Mesodermal cell (in vitro differentiated cells): ENCODE data around the gene NECTIN4.
"Not testable (repeated sequence)": the region's sequence is repeated elsewhere in the genome, so short reads cannot be mapped to it uniquely, and the experiment has no call there.

Experiments
- H3K27ac ChIP-seq: 2 replicates; pipeline ENCODE4 v1.7.0; 2013; ENCODE audit warnings: mild to moderate bottlenecking, low read depth, low read length, moderate library complexity; ENCODE audit not compliant: severe bottlenecking
- H3K36me3 ChIP-seq: 2 replicates; pipeline ENCODE4 v1.7.1; 2013; ENCODE audit warnings: mild to moderate bottlenecking, low read length, moderate library complexity; ENCODE audit not compliant: control insufficient read depth, insufficient read depth
- H3K4me1 ChIP-seq: one replicate; pipeline ENCODE4 v1.7.1; 2013; ENCODE audit warnings: mild to moderate bottlenecking, low read length; ENCODE audit not compliant: insufficient read depth, control insufficient read depth, poor library complexity, severe bottlenecking
- H3K4me3 ChIP-seq: 2 replicates; pipeline ENCODE4 v1.7.0; 2013; ENCODE audit warnings: low read length, control low read depth, mild to moderate bottlenecking; ENCODE audit not compliant: insufficient read depth, poor library complexity, severe bottlenecking; ENCODE audit errors: extremely low read depth
- H3K9me3 ChIP-seq: 2 replicates; pipeline ENCODE4 v1.7.1; 2013; ENCODE audit warnings: mild to moderate bottlenecking, low read length, moderate library complexity; ENCODE audit not compliant: control insufficient read depth
- WGBS, 2 experiments: methylation state at CpG; one replicate each; pipeline ENCODE4 v1.1.5; 2013; ENCODE audit warnings: missing lambda C conversion rate in 2 of 2; ENCODE audit not compliant: insufficient coverage in 2 of 2; 5-methylcytosine and 5-hydroxymethylcytosine counted together

Gene NECTIN4

DNA sequence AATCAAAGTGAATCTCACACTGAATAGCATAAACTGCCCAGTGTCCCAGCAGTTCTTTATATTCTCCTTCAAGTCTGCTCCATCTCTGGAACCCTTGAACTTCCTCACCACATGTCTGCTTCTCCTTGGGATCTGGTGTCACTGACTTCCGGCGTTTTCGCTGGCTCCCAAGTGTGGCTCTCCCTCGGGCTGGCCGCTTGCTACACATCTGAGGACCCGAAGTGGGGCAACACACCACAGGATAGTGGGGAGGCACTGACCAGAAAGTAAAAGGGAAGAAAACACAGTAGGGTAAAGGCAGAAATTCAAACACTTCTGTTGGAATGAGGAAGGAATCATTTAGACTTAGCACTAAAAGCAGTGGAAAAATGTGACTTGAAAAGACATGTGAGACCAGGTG, 33.6 kb upstream of the NECTIN4 start:
- peaks cover 87% of the 10 kb centered on the region for H3K36me3 ChIP-seq
- WGBS, 2 experiments: 93 to 100% methylated on average over 3 to 5 of the region's 6 CpGs
- H3K27ac ChIP-seq: no peak overlapping the region
- no peaks in the 10 kb centered on the region for H3K9me3 ChIP-seq
- H3K4me1 ChIP-seq: peaks cover 15% of the 10 kb centered on the region
- H3K4me3 ChIP-seq: no peak overlapping the region

DNA sequence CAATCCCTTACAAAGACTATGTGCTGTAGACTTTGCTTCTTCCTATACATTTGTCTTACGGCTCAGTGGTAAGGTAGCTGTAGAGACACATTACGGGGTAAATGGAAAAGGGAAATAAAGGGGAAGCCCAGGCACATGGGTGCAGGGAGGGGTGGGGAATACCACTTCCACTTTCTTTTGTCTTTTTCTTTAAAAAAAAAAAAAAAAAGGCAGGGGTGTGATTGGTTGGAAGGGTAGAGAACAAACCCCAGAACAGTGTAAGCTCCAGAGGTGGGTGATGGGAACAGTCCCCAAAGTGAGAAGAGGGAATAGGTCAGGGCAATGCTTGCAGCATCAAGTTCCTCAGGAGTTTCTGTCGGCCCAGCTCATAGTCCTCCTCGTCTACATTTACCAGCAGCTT, 32.5 kb upstream of the NECTIN4 start:
- H3K36me3 ChIP-seq: peaks cover 76% of the 10 kb centered on the region

GRCh38 chr1:161121042-161121650, 31.8 kb upstream of the NECTIN4 start:
- Histone ChIP-seq H3K4me3 (no peak overlapping the region), H3K9me3 (no peaks in the 10 kb centered on the region), H3K4me1 (peaks cover 15% of the 10 kb centered on the region), H3K36me3 (peaks cover 73% of the 10 kb centered on the region), H3K27ac (no peak overlapping the region)
- WGBS, 2 experiments: 100% methylated on average over 1 of the region's 3 CpGs; no CpG with 5 or more reads in 1 of the 2 experiments

More for the DNA sequence above, 32.5 kb upstream of the NECTIN4 start:
- Histone ChIP-seq H3K4me1 (peaks cover 15% of the 10 kb centered on the region), H3K4me3 (no peak overlapping the region), H3K9me3 (no peaks in the 10 kb centered on the region), H3K27ac (no peak overlapping the region)
- WGBS, 2 experiments: 94 to 100% methylated on average over 2 of the region's 4 CpGs

- H3K36me3 ChIP-seq: peaks cover 69% of the 10 kb centered on the region
- peak overlapping the region; percentile 62 for H3K27ac ChIP-seq
- WGBS, 2 experiments: 77 to 86% methylated on average over 7 to 10 of the region's 10 CpGs
Measured at GRCh38 chr1:161119092-161119903, 29.9 kb upstream of the NECTIN4 start.

DNA sequence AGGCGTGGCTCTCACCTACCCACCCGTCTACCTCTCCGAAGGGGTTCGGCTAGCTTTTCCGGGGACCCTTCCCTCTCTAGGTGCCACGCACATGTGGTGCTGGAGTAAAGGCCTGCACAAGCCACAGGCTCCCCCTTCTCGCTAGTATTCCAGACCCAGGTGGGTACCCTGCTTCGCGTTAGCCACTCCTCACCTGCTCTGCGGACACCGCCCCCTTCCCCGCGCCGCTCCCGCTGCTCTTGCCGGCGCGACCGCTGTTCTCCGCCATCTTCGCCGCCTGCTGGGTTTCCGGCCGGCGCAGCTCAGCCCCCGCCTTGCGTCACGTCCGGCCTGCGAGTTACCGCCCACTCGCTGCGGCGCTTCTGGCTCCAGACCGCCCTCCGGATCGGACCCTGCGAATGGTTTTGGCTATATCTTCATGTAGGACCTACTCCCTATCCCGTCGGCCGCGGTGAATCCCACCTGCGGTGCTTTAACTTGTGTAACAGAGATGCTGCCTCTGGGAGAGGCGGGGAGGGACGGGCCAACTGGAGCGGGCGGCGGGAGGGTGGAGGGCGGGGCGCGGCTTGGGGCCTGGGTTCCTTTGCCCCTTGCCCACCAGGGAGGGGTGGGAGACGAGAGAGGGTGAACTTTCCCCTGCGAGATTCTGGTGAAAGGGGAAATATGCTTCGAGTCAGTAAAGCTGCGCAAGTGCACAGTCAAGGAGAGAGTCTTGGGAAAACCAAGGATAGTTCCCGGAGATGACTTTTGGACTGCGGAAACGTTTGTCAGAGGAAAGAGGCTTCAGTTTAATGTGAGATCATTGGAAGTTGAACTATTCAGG, 28.6 kb upstream of the NECTIN4 start, which contains the start of the genes NIT1 and PFDN2:
Gene NIT1, plus strand, starts transcription at position 347 of the 823 bp plus-strand sequence. Its CDS starts 72 bp downstream, at position 419.
Gene PFDN2, minus strand, starts transcription at position 279 of the 823 bp plus-strand sequence. Its CDS starts 11 bp downstream, at position 268.
- H3K4me1 ChIP-seq: peaks cover 22% of the 10 kb centered on the region
- peak within 1 kb of the TSS; percentile 100 for H3K4me3 ChIP-seq
- H3K36me3 ChIP-seq: peaks cover 63% of the 10 kb centered on the region
- H3K27ac ChIP-seq: peak within 1 kb of the TSS; percentile 93
- 0% methylated on average over 44 to 50 of the region's 58 CpGs for WGBS, 2 experiments
- H3K9me3 ChIP-seq: no peaks in the 10 kb centered on the region

More at GRCh38 chr1:161119092-161119903, 29.9 kb upstream of the NECTIN4 start:
- Histone ChIP-seq H3K4me3 (peak overlapping the region; percentile 100), H3K9me3 (no peaks in the 10 kb centered on the region), H3K4me1 (peaks cover 22% of the 10 kb centered on the region)

DNA sequence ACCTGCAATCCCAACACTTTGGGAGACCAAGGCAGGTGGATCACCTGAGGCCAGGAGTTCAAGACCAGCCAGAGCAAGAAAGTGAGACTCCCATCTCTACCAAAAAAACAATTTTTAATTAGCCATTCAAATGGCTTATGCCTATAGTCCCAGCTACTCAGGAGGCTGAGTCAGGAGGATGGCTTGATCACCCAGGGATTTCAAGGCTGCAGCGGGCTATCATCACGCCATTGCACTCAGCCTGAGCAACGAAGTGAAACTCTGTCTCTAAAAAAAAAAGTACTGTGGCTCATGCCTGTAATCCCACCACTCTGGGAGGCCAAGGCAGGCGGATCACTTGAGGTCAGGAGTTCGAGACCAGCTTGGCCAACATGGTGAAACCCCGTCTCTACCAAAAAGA, 26.6 kb upstream of the NECTIN4 start:
- Histone ChIP-seq H3K36me3 (peaks cover 48% of the 10 kb centered on the region), H3K4me1 (peaks cover 22% of the 10 kb centered on the region)
- H3K27ac ChIP-seq, H3K4me3 ChIP-seq, H3K9me3 ChIP-seq: not testable (repeated sequence)
- WGBS, 2 experiments: 95 to 97% methylated on average over 6 of the region's 6 CpGs

- no peaks in the 10 kb centered on the region for H3K9me3 ChIP-seq
- peaks cover 22% of the 10 kb centered on the region for H3K4me1 ChIP-seq
- 96 to 98% methylated on average over 12 of the region's 12 CpGs for WGBS, 2 experiments
- H3K27ac ChIP-seq: no peak overlapping the region
- no peak overlapping the region for H3K4me3 ChIP-seq
- H3K36me3 ChIP-seq: peaks cover 41% of the 10 kb centered on the region
Measured at GRCh38 chr1:161115132-161115711, 25.9 kb upstream of the NECTIN4 start.

DNA sequence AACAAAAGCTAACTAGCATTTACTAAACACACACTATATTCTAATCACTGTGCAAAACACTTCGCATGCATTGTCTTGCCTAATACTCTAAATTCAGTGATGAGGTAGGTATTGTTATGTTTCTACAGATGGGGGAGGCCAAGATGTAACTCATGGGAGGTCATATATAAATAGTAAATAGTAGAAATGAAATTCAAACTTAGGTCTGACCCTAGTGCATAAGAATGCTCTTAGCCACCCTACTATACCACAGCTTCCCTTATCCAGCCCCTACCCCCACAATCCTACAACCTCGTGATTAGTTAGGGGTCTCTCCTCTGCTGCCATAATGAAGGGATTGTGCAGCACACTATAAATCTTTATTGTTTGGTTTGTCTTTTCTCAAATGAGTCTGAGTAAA, 25.2 kb upstream of the NECTIN4 start:
- Histone ChIP-seq H3K36me3 (peaks cover 36% of the 10 kb centered on the region), H3K4me1 (peaks cover 17% of the 10 kb centered on the region), H3K4me3 (no peak overlapping the region), H3K9me3 (no peaks in the 10 kb centered on the region), H3K27ac (no peak overlapping the region)
- WGBS, 2 experiments: no CpG with 5 or more reads among the region's 2 CpGs

DNA sequence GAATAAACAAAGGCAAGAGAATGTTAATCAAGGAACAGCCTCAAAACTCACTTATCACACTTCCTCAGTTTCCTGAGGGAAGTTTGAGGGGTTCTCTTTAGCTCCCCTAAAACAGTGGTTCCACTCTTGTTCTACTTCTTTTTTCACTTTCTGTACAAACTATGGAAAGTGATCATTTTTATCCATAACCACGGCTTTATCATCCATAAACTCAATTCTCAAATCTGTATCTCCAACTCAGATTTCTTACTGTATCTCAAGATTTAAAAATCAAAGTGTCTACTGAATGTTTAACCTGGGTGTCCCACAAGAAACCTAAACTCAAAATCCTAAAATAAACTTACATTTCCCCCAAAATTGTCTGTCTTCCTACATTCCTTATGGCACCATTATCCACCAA, 24.6 kb upstream of the NECTIN4 start:
- Histone ChIP-seq H3K4me3 (no peak overlapping the region), H3K36me3 (peaks cover 35% of the 10 kb centered on the region), H3K4me1 (peaks cover 10% of the 10 kb centered on the region), H3K27ac (no peak overlapping the region), H3K9me3 (no peaks in the 10 kb centered on the region)
- WGBS, 2 experiments: 100% methylated on average over 1 of the region's 1 CpG

DNA sequence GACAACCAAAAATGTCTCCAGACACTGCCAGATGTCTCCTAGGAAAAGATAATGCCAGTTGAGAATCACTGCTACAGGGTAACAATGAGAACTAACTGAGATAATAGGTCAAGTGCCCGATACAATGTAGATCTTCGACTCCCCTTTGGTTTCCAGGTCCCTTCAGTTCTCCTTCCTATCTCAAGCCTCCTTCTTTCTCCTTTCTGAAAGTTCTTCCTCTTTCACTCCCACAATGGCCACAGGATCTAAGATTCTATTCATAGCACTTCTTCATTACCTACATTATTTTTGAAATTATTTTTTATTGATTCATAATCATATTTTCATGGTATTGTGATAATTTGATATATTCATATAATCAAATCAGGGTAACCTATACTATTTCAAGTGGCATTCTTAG, 22.2 kb upstream of the NECTIN4 start:
- WGBS, 2 experiments: 92 to 100% methylated on average over 2 of the region's 2 CpGs
- Histone ChIP-seq H3K4me1 (peaks cover 7% of the 10 kb centered on the region), H3K4me3 (no peak overlapping the region), H3K36me3 (peaks cover 41% of the 10 kb centered on the region), H3K27ac (no peak overlapping the region), H3K9me3 (no peaks in the 10 kb centered on the region)
